H1 (cell line): ENCODE measurements around the gene ARMH2. TPM values are rescaled to one million over a fixed set of nuclear protein-coding genes. Genes with fewer than 3 reads are reported as not detected.

Experiments used
- CTCF ChIA-PET: fragments of 300-600 bp; sonication (Branson Sonifier 250); formaldehyde crosslinking; loops from one replicate; lab custom pipeline; 2021; ENCODE audit not compliant: partially characterized antibody; lab: Charles Lee
- POLR2A ChIA-PET: fragments of 300-600 bp; sonication (Branson Sonifier 250); formaldehyde crosslinking; loops from one replicate; lab custom pipeline; 2021; ENCODE audit warnings: inconsistent platforms; ENCODE audit not compliant: partially characterized antibody; lab: Charles Lee
- DNase-seq, 2 experiments: peaks; one replicate each; pipeline versions ENCODE4 v3.0.0 to v3.0.0-alpha.2; 2010 to 2022; ENCODE audit warnings: low spot score in 2 of 2, low read depth in 1 of 2, mixed read lengths in 1 of 2
- FAIRE-seq: peaks from 2 replicates; lab custom pipeline; 2011; peaks lifted over from hg19 to GRCh38; lab: Jason Lieb, UNC
- H2AFZ ChIP-seq: 2 replicates; pipeline ENCODE4 v1.8.1; 2012; ENCODE audit warnings: low read length, inconsistent platforms
- H2AK5ac ChIP-seq: 2 replicates; pipeline ENCODE4 v1.6.1; 2013; ENCODE audit warnings: low read depth, low read length
- H2BK120ac ChIP-seq: replicated peaks from 2 replicates; pipeline ENCODE3; 2013; ENCODE audit warnings: low read depth, low read length, inconsistent platforms
- H2BK12ac ChIP-seq: 2 replicates; pipeline ENCODE4 v1.6.1; 2013; ENCODE audit warnings: low read depth, low read length
- H2BK15ac ChIP-seq: 2 replicates; pipeline ENCODE4 v1.6.1; 2013; ENCODE audit warnings: low read length
- H2BK20ac ChIP-seq: 2 replicates; pipeline ENCODE4 v1.6.1; 2013; ENCODE audit warnings: low read length
- H2BK5ac ChIP-seq: 2 replicates; pipeline ENCODE4 v1.6.1; 2013; ENCODE audit warnings: low read depth, low read length
- H3K14ac ChIP-seq: 2 replicates; pipeline ENCODE4 v1.6.1; 2013; ENCODE audit warnings: inconsistent platforms; ENCODE audit not compliant: insufficient read length
- H3K18ac ChIP-seq: 2 replicates; pipeline ENCODE4 v1.6.1; 2013; ENCODE audit warnings: low read length; ENCODE audit errors: extremely low read depth
- H3K23ac ChIP-seq: 2 replicates; pipeline ENCODE4 v1.6.1; 2013; ENCODE audit warnings: inconsistent platforms; ENCODE audit not compliant: insufficient read length
- H3K23me2 ChIP-seq: 2 replicates; pipeline ENCODE4 v1.6.1; 2013; ENCODE audit warnings: low read depth, low read length
- H3K27ac ChIP-seq: 2 replicates; pipeline ENCODE4 v1.6.1; 2011; ENCODE audit warnings: low read depth, low read length, inconsistent platforms
- H3K27me3 ChIP-seq, 4 experiments: replicated peaks in 1 of 4; 1 replicate in 1 of 4; 2 replicates in 3 of 4; pipeline versions ENCODE4 v1.6.1 to v1.8.1; 2011 to 2013; ENCODE audit warnings: low read length in 3 of 4, mild to moderate bottlenecking in 3 of 4, inconsistent platforms in 2 of 4, mixed read lengths in 2 of 4, moderate library complexity in 1 of 4; ENCODE audit not compliant: control insufficient read depth in 3 of 4, insufficient read depth in 3 of 4; ENCODE audit errors: extremely low read depth in 1 of 4
- H3K36me3 ChIP-seq, 4 experiments: 2 replicates each; pipeline versions ENCODE4 v1.6.1 to v1.8.1; 2011 to 2013; ENCODE audit warnings: mild to moderate bottlenecking in 4 of 4, low read length in 3 of 4, moderate library complexity in 2 of 4, control low read depth in 1 of 4, inconsistent platforms in 1 of 4; ENCODE audit not compliant: insufficient read depth in 4 of 4, control insufficient read depth in 2 of 4
- H3K4ac ChIP-seq: replicated peaks from 2 replicates; pipeline ENCODE3; 2013; ENCODE audit warnings: low read length, low read depth, mixed read lengths, inconsistent platforms; ENCODE audit not compliant: insufficient read length
- H3K4me1 ChIP-seq, 4 experiments: replicated peaks in 1 of 4; 1 replicate in 1 of 4; 2 replicates in 3 of 4; pipeline versions ENCODE4 v1.6.1 to v1.8.1; 2011 to 2013; ENCODE audit warnings: low read length in 3 of 4, inconsistent platforms in 2 of 4, mixed read lengths in 1 of 4; ENCODE audit not compliant: insufficient read depth in 4 of 4, control insufficient read depth in 3 of 4
- H3K4me2 ChIP-seq, 2 experiments: 2 replicates each; pipeline versions ENCODE4 v1.6.1 to v1.8.1; 2011 to 2013; ENCODE audit warnings: low read depth in 2 of 2, low read length in 2 of 2, control low read depth in 1 of 2, inconsistent platforms in 1 of 2, mild to moderate bottlenecking in 1 of 2; ENCODE audit not compliant: insufficient read depth in 1 of 2
- H3K4me3 ChIP-seq, 4 experiments: fragments of 200-600, 300-600 bp in 1 of 4; sonication (generic), shearing (Covaris generic), sonication (Bioruptor Twin) in 1 of 4; 2 replicates each; pipeline versions ENCODE4 v1.5.1 to v1.8.1; 2011 to 2016; ENCODE audit warnings: low read length in 4 of 4, low read depth in 3 of 4, control low read depth in 2 of 4, inconsistent platforms in 2 of 4, mild to moderate bottlenecking in 2 of 4, mixed read lengths in 1 of 4, moderate library complexity in 1 of 4; ENCODE audit not compliant: insufficient read depth in 2 of 4; ENCODE audit errors: extremely low read depth in 1 of 4
- H3K56ac ChIP-seq: replicated peaks from 2 replicates; pipeline ENCODE3; 2013; ENCODE audit warnings: low read depth, mild to moderate bottlenecking, mixed read lengths, low read length, inconsistent platforms; ENCODE audit not compliant: insufficient read length
- H3K79me1 ChIP-seq: 2 replicates; pipeline ENCODE4 v1.6.1; 2013; ENCODE audit warnings: low read depth, low read length, control low read depth
- H3K79me2 ChIP-seq, 2 experiments: 2 replicates each; pipeline versions ENCODE4 v1.6.1 to v1.8.1; 2012 to 2013; ENCODE audit warnings: low read length in 2 of 2, mild to moderate bottlenecking in 2 of 2, inconsistent platforms in 1 of 2; ENCODE audit not compliant: insufficient read depth in 2 of 2, control insufficient read depth in 1 of 2
- H3K9ac ChIP-seq, 4 experiments: replicated peaks in 1 of 4; 1 replicate in 1 of 4; 2 replicates in 3 of 4; pipeline versions ENCODE4 v1.6.1 to v1.8.1; 2011 to 2013; ENCODE audit warnings: low read depth in 3 of 4, low read length in 3 of 4, control low read depth in 2 of 4, mild to moderate bottlenecking in 2 of 4, moderate library complexity in 2 of 4, inconsistent platforms in 1 of 4; ENCODE audit errors: extremely low read depth in 1 of 4
- H3K9me3 ChIP-seq, 2 experiments: 2 replicates each; pipeline versions ENCODE4 v1.6.1 to v1.8.1; 2012 to 2013; ENCODE audit warnings: mild to moderate bottlenecking in 2 of 2, moderate library complexity in 2 of 2, control low read depth in 1 of 2, inconsistent platforms in 1 of 2, low read depth in 1 of 2, low read length in 1 of 2, mixed read lengths in 1 of 2; ENCODE audit not compliant: insufficient read depth in 2 of 2
- H4K20me1 ChIP-seq, 2 experiments: replicated peaks in 1 of 2; 2 replicates each; pipeline versions ENCODE3 to v1.8.1; 2011 to 2013; ENCODE audit warnings: inconsistent platforms in 2 of 2, low read length in 2 of 2, mild to moderate bottlenecking in 1 of 2; ENCODE audit not compliant: insufficient read depth in 2 of 2, control insufficient read depth in 1 of 2
- H4K5ac ChIP-seq: 2 replicates; pipeline ENCODE4 v1.6.1; 2013; ENCODE audit warnings: low read length, low read depth, mixed read lengths, inconsistent platforms; ENCODE audit not compliant: insufficient read length
- H4K8ac ChIP-seq: 2 replicates; pipeline ENCODE4 v1.8.0; 2013; ENCODE audit warnings: mild to moderate bottlenecking, moderate library complexity, low read length, inconsistent platforms; ENCODE audit not compliant: insufficient read depth; ENCODE audit errors: extremely low read depth
- H4K91ac ChIP-seq: replicated peaks from 2 replicates; pipeline ENCODE3; 2013; ENCODE audit warnings: low read length, mixed read lengths, inconsistent platforms; ENCODE audit not compliant: insufficient read length
- BRCA1 ChIP-seq: IDR thresholded peaks from 2 replicates; pipeline ENCODE4 v1.6.1; 2012; ENCODE audit warnings: low read depth, low read length, improper control_type of control experiment
- CBX8 ChIP-seq: fragments of 300-800, 300-1000 bp; sonication (generic); IDR thresholded peaks from 2 replicates; pipeline ENCODE4 v1.7.1; 2016; ENCODE audit warnings: low read depth, low read length, borderline replicate concordance
- CREB1 ChIP-seq: IDR thresholded peaks from 2 replicates; pipeline ENCODE4 v1.6.1; 2012; ENCODE audit warnings: inconsistent platforms
- JUND ChIP-seq: IDR thresholded peaks from 2 replicates; pipeline ENCODE4 v1.6.1; 2011; ENCODE audit warnings: mild to moderate bottlenecking, improper control_type of control experiment, low read length
- MAFK ChIP-seq: IDR thresholded peaks from 2 replicates; pipeline ENCODE4 v1.6.1; 2012; ENCODE audit warnings: low read depth, mild to moderate bottlenecking, improper control_type of control experiment, low read length
- PHF8 ChIP-seq: fragments of 200-600 bp; sonication (generic); conservative IDR thresholded peaks from 2 replicates; pipeline ENCODE4 v1.7.1; 2012; ENCODE audit warnings: low read depth, mild to moderate bottlenecking, inconsistent platforms, low read length, moderate library complexity
- POLR2AphosphoS5 ChIP-seq: IDR thresholded peaks from 2 replicates; pipeline ENCODE4 v1.6.1; 2011; ENCODE audit warnings: low read depth, low read length
- RBBP5 ChIP-seq: IDR thresholded peaks from 2 replicates; pipeline ENCODE4 v1.7.1; 2012; ENCODE audit warnings: low read depth, mild to moderate bottlenecking, inconsistent platforms, low read length, moderate library complexity, borderline replicate concordance
- RFX5 ChIP-seq: IDR thresholded peaks from 2 replicates; pipeline ENCODE4 v1.6.1; 2011; ENCODE audit warnings: low read depth, low read length, improper control_type of control experiment, borderline replicate concordance
- SP4 ChIP-seq: IDR thresholded peaks from 2 replicates; pipeline ENCODE4 v1.6.1; 2012; ENCODE audit warnings: low read length, inconsistent platforms
- YY1 ChIP-seq: IDR thresholded peaks from 2 replicates; pipeline ENCODE4 v1.6.1; 2011; ENCODE audit warnings: low read depth, mild to moderate bottlenecking, low read length
- WGBS, 2 experiments: shearing (Covaris generic) in 1 of 2; methylation state at CpG; one replicate each; pipeline versions ENCODE4 v1.1.6 to v1.1.7; 2013 to 2015; ENCODE audit warnings: low lambda C conversion rate in 2 of 2, mixed read lengths in 2 of 2, inconsistent platforms in 1 of 2, low coverage in 1 of 2, missing lambda C conversion rate in 1 of 2; ENCODE audit not compliant: insufficient replicate concordance in 2 of 2, insufficient coverage in 1 of 2, insufficient read length in 1 of 2; ENCODE audit errors: extremely low coverage in 1 of 2, missing lambda C conversion rate in 1 of 2; 5-methylcytosine and 5-hydroxymethylcytosine counted together
- polyA plus RNA-seq, 7 experiments: library from polyadenylated mRNA; depleted of rRNA in 3 of 7; stranded (reverse) in 5 of 7; unstranded in 2 of 7; fragments of >200 nt in 5 of 7; fragments of 200-250 nt in 2 of 7; gene quantifications; 1 replicate in 5 of 7; 2 replicates in 1 of 7; 4 replicates in 1 of 7; pipeline versions ENCODE4 v1.2.1 to v1.2.3, GENCODE V29; 2011 to 2013; ENCODE audit warnings: missing spikeins in 2 of 7, mixed read lengths in 2 of 7
- total RNA-seq: library from RNA; stranded (reverse); fragmentation: NEBNext Ultra II Directional; extraction: Animal tissue kit (Norgen Biotek cat#: 25700); gene quantifications from 2 replicates; pipeline ENCODE4 v1.2.1, GENCODE V29; 2021

ARMH2 gene
- total and polyA plus RNA-seq, 2 of the 8 experiments (the other 6 are each of a cell fraction or from before 2014, with no cell fraction given), result not detected

GRCh38 chr6:24809728-24810127, 11.0 kb upstream of the ARMH2 start:
- no peak overlapping the region for H3K18ac ChIP-seq
- no peak overlapping the region for H2BK20ac ChIP-seq
- H2BK5ac ChIP-seq, result no peak overlapping the region
- no peaks in the 10 kb centered on the region for H3K27me3 ChIP-seq
- H2BK15ac ChIP-seq, result no peak overlapping the region
- CTCF ChIA-PET, result interaction anchor here (0.9 kb wide), 1 partner anchor 14 kb away, joined by 3 read pairs; no protein-coding TSS in a partner anchor
- POLR2A ChIA-PET, result interaction anchor here (1.0 kb wide), 1 partner anchor 9 kb away, joined by 3 read pairs; no protein-coding TSS in a partner anchor
- peaks cover 0 to 7% (median 3%) of the 10 kb centered on the region in 4 experiments; a peak in 4 of 8 replicates for H3K36me3 ChIP-seq
- no peak overlapping the region for H2BK120ac ChIP-seq
- DNase-seq, result no peak
- no peaks in the 10 kb centered on the region for H3K9me3 ChIP-seq
- no peak overlapping the region for H3K9ac ChIP-seq
- no peak overlapping the region for H3K4ac ChIP-seq
- no peaks in the 10 kb centered on the region for H3K23me2 ChIP-seq
- TF ChIP-seq SP4 (no peak), MAFK (no peak), YY1 (no peak), JUND (no peak), CREB1 (no peak), CBX8 (no peak), RBBP5 (no peak), PHF8 (no peak), BRCA1 (no peak), POLR2AphosphoS5 (no peak), RFX5 (no peak)
- no peak overlapping the region for H3K27ac ChIP-seq
- no peak overlapping the region for H2BK12ac ChIP-seq
- no peak overlapping the region for H3K14ac ChIP-seq
- no peak overlapping the region for H4K5ac ChIP-seq
- H4K91ac ChIP-seq, result no peak overlapping the region
- H3K4me2 ChIP-seq, result no peak overlapping the region
- H4K8ac ChIP-seq, result no peak overlapping the region
- no peak overlapping the region for H3K4me3 ChIP-seq
- no peak overlapping the region for H2AK5ac ChIP-seq
- H3K23ac ChIP-seq, result no peak overlapping the region
- H3K4me1 ChIP-seq, result no peaks in the 10 kb centered on the region
- H3K79me2 ChIP-seq, result no peaks in the 10 kb centered on the region
- WGBS, 2 experiments, result 88% methylated on average over 3 of the region's 3 CpGs; no CpG with 5 or more reads in 1 of the 2 experiments
- no peaks in the 10 kb centered on the region for H3K79me1 ChIP-seq
- no peak overlapping the region for H2AFZ ChIP-seq
- no peaks in the 10 kb centered on the region for H4K20me1 ChIP-seq
- no peak overlapping the region for H3K56ac ChIP-seq
- FAIRE-seq, result no peak
